Activated CD4-positive, alpha-beta T cell treated with anti-CD3 and anti-CD28 coated beads, Interleukin-2, amount 10 ng/mL, durations not matched to agents 24 days and 14 days (primary cell): ENCODE results near the gene COL6A1. TPM values are rescaled to one million over a fixed set of nuclear protein-coding genes. Genes with fewer than 3 reads are reported as not detected.

Experiments
- total RNA-seq: library from RNA; stranded (reverse); gene quantifications from 2 replicates; pipeline ENCODE4 v1.2.3, GENCODE V29; 2022

Gene COL6A1
- total RNA-seq, 1 donor from 2014 or later = 0.40 TPM

Other genes starting within 250 kb of the COL6A1 start
- gene COL6A2, start 116.3 kb downstream of the COL6A1 start, total RNA-seq = 2.0 and 2.3 TPM in 2 replicates
- gene FTCD, start 173.8 kb downstream of the COL6A1 start, total RNA-seq = 0.30 and 0.43 TPM in 2 replicates
- 10.8 and 12.0 TPM in 2 replicates for gene SPATC1L, start 202.7 kb downstream of the COL6A1 start, total RNA-seq
- gene LSS, start 247.0 kb downstream of the COL6A1 start, total RNA-seq = 19.7 and 23.1 TPM in 2 replicates